Measurements from ENCODE around the gene DEAF1. TPM values are rescaled to one million over a fixed set of nuclear protein-coding genes. Genes with fewer than 3 reads are reported as not detected.

The DEAF1 gene
- total RNA-seq, 1 experiment from 2014 or later = 50.6 TPM

DNA sequence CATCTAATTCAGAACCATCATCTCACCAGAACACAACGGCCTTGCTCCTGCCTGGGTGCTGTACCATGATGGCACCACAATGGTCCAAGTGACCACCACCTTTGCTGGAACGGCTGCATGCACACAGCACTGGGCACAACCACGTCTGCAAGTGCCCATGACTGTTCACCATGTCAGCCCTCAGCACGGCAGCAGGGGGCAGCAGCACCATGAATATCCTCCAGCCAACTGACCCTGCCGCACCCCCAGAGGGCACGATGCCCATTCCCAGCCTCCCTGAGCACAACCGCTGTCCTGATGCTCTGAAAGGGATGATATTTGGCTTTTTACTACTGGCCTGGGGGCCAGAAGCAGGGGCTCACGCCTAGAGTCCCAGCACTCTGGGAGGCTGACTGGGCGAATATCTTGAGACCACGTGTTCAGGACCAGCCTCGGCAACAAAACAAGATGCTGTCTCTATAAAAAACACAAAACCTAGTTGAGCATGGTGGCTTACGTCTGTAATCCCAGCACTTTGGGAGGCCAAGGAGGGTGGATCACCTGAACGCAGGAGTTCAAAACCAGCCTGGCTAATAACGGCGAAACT, 32.2 kb downstream of the DEAF1 start:
- Histone ChIP-seq H3K4me3 (ENCODE audit: low read depth, low read length) (no peak overlapping the region), H3K27me3 (replicated peaks; ENCODE audit: control insufficient read depth, insufficient read depth, low read length) (no peaks in the 10 kb centered on the region), H3K4me1 (no peaks in the 10 kb centered on the region), H3K9me3 (no peaks in the 10 kb centered on the region), H3K36me3 (ENCODE audit: control insufficient read depth, insufficient read depth, low read length) (peaks cover 2% of the 10 kb centered on the region)
- ChIA-PET CTCF (no interaction called here), POLR2A (no interaction called here)
- intact Hi-C loops (cut with micrococcal nuclease; ENCODE audit: unreplicated experiment) = loop anchor here (1.0 kb wide), 1 partner anchor 61 kb away; no protein-coding TSS in a partner anchor
- H3K4me3 Mint-ChIP-seq (ENCODE audit: unreplicated experiment) = no peak overlapping the region
- H3K27me3 Mint-ChIP-seq (ENCODE audit: insufficient read depth, unreplicated experiment) = no peaks in the 10 kb centered on the region
- DNase-seq = peak in 1 of 2 experiments; percentile 65
- no TSS peak for BruUV-seq (replicated peaks)
- TF ChIP-seq CTCF (IDR thresholded peaks at IDR 0.05; ENCODE audit: insufficient read depth in 1 of 2, low read depth in 1 of 2, low read length in 1 of 2, severe bottlenecking in 1 of 2, unreplicated experiment in 1 of 2) = peak; percentile 72 to 78
- no peaks in the 10 kb centered on the region for H3K4me1 Mint-ChIP-seq (ENCODE audit: low read depth, unreplicated experiment)
- no peak overlapping the region for H3K27ac Mint-ChIP-seq (ENCODE audit: unreplicated experiment)
- peaks cover 67% of the 10 kb centered on the region for H3K36me3 Mint-ChIP-seq (ENCODE audit: insufficient read depth, unreplicated experiment)
- no peaks in the 10 kb centered on the region for H3K9me3 Mint-ChIP-seq (ENCODE audit: unreplicated experiment)

DNA sequence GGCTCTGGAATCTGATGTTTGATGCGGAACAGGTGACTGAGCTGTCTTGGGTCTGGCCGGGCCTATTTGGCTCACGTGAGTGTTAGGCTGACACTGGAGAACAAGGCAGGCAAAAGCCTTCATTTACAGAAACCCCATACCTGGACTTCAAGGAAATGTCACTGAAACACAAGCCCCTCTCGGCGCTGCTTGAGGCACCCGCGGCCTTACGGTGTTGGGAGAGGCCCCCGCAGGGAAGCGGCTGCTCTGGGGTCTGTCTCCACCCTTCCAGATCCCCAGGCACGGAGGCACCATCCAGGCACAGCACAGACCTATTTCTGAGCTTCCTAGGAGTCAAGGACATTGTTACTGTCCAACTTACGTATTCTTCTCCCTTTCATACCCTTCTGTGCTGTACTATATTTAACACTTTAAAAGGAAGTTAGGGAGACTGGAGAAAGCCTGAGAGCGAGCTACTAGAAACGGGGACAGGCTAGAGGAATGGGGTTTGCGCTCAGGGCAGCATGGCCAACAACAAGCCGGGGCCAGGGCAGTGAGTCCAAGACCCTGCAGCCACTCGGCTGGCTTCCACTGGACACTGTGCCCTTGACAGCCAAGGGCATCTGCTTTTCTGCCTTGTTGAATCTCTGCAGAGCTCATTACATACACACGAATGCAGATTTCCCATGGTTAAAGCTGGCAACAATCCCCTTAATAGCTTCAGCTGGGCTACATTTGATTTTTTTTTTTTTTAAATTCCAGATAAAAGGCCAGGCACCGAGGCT, 34.2 kb downstream of the DEAF1 start:
- intact Hi-C loops (cut with micrococcal nuclease; ENCODE audit: unreplicated experiment) = no loop called here
- H3K36me3 Mint-ChIP-seq (ENCODE audit: insufficient read depth, unreplicated experiment) = peaks cover 59% of the 10 kb centered on the region
- CTCF ChIA-PET = no interaction called here
- BruUV-seq (replicated peaks) = no TSS peak
- H3K4me1 Mint-ChIP-seq (ENCODE audit: low read depth, unreplicated experiment) = peaks cover 5% of the 10 kb centered on the region
- no peaks in the 10 kb centered on the region for H3K9me3 Mint-ChIP-seq (ENCODE audit: unreplicated experiment)
- H3K27me3 ChIP-seq (replicated peaks; ENCODE audit: control insufficient read depth, insufficient read depth, low read length) = no peaks in the 10 kb centered on the region
- H3K4me3 ChIP-seq (ENCODE audit: low read depth, low read length) = no peak overlapping the region
- no peaks in the 10 kb centered on the region for H3K27me3 Mint-ChIP-seq (ENCODE audit: insufficient read depth, unreplicated experiment)
- H3K4me3 Mint-ChIP-seq (ENCODE audit: unreplicated experiment) = no peak overlapping the region
- POLR2A ChIA-PET = no interaction called here
- H3K27ac Mint-ChIP-seq (ENCODE audit: unreplicated experiment) = no peak overlapping the region
- no peaks in the 10 kb centered on the region for H3K9me3 ChIP-seq
- no peak for TF ChIP-seq CTCF (IDR thresholded peaks at IDR 0.05; ENCODE audit: insufficient read depth in 1 of 2, low read depth in 1 of 2, low read length in 1 of 2, severe bottlenecking in 1 of 2, unreplicated experiment in 1 of 2)
- DNase-seq = no peak
- H3K4me1 ChIP-seq = no peaks in the 10 kb centered on the region
- peaks cover 3% of the 10 kb centered on the region for H3K36me3 ChIP-seq (ENCODE audit: control insufficient read depth, insufficient read depth, low read length)

DNA sequence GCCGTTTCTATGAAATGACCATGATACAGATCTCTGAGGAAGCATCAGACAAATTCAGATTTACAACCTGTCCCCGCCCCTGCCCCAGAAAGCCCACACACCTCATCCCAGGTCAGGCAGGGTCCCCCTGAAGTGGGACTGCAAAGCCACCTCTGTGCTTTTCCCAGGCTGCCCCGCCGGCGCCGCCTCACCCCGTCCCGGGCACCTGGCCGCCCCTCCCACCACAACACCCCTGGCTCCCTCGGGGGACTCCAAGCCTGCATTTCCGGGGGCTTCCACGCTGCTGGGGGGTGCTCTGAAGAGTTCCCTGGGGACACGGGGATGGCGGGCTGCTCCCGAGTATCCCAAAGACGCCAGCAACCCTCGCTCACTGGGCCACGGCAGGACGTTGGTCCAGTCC, 34.7 kb downstream of the DEAF1 start:
- Histone ChIP-seq H3K9me3 (no peaks in the 10 kb centered on the region), H3K4me3 (ENCODE audit: low read depth, low read length) (no peak overlapping the region), H3K36me3 (ENCODE audit: control insufficient read depth, insufficient read depth, low read length) (peaks cover 3% of the 10 kb centered on the region), H3K27me3 (replicated peaks; ENCODE audit: control insufficient read depth, insufficient read depth, low read length) (no peaks in the 10 kb centered on the region), H3K4me1 (peaks cover 2% of the 10 kb centered on the region)
- intact Hi-C loops (cut with micrococcal nuclease; ENCODE audit: unreplicated experiment) = no loop called here
- DNase-seq = no peak
- CTCF ChIA-PET = no interaction called here
- POLR2A ChIA-PET = no interaction called here
- Mint-ChIP-seq H3K27me3 (ENCODE audit: insufficient read depth, unreplicated experiment) (no peaks in the 10 kb centered on the region), H3K27ac (ENCODE audit: unreplicated experiment) (no peak overlapping the region), H3K9me3 (ENCODE audit: unreplicated experiment) (no peaks in the 10 kb centered on the region), H3K36me3 (ENCODE audit: insufficient read depth, unreplicated experiment) (peaks cover 57% of the 10 kb centered on the region), H3K4me3 (ENCODE audit: unreplicated experiment) (no peak overlapping the region), H3K4me1 (ENCODE audit: low read depth, unreplicated experiment) (peaks cover 5% of the 10 kb centered on the region)
- TF ChIP-seq CTCF (IDR thresholded peaks at IDR 0.05; ENCODE audit: insufficient read depth in 1 of 2, low read depth in 1 of 2, low read length in 1 of 2, severe bottlenecking in 1 of 2, unreplicated experiment in 1 of 2) = no peak
- no TSS peak for BruUV-seq (replicated peaks)

All from Caco-2 (cell line).